BLaER1 (cell line): Measurements from ENCODE around the gene PTTG1IP.

Experiments used
- H3K27ac ChIP-seq: shearing (Covaris generic); formaldehyde crosslinking; 2 replicates; pipeline ENCODE4 v1.8.1; 2022
- H3K27me3 ChIP-seq: shearing (Covaris generic); formaldehyde crosslinking; 2 replicates; pipeline ENCODE4 v1.8.1; 2022
- H3K36me3 ChIP-seq: shearing (Covaris generic); formaldehyde crosslinking; 2 replicates; pipeline ENCODE4 v1.8.1; 2022
- H3K4me1 ChIP-seq: shearing (Covaris generic); formaldehyde crosslinking; 2 replicates; pipeline ENCODE4 v1.8.1; 2022
- H3K4me2 ChIP-seq: shearing (Covaris generic); formaldehyde crosslinking; 2 replicates; pipeline ENCODE4 v1.8.1; 2022
- H3K4me3 ChIP-seq: shearing (Covaris generic); formaldehyde crosslinking; 2 replicates; pipeline ENCODE4 v1.8.1; 2022
- H3K9ac ChIP-seq: shearing (Covaris generic); formaldehyde crosslinking; 2 replicates; pipeline ENCODE4 v1.8.1; 2022
- H3K9me3 ChIP-seq: shearing (Covaris generic); formaldehyde crosslinking; 2 replicates; pipeline ENCODE4 v1.8.1; 2022
- H4K20me1 ChIP-seq: shearing (Covaris generic); formaldehyde crosslinking; 2 replicates; pipeline ENCODE4 v1.8.1; 2022
- Cebpa-rat ChIP-seq: shearing (Covaris generic); IDR thresholded peaks from 2 replicates; pipeline ENCODE4 v1.8.1; 2022

Gene PTTG1IP

GRCh38 chr21:44897326-44898010 lies 24.0 kb upstream of the PTTG1IP start:
- H3K4me3 ChIP-seq: no peak overlapping the region
- H3K4me2 ChIP-seq: 0 out of 2 replicates have a peak overlapping the region, but pooled peaks have one; percentile 12
- no peak overlapping the region for H3K9ac ChIP-seq
- H3K9me3 ChIP-seq: no peaks in the 10 kb centered on the region
- H3K27ac ChIP-seq: no peak overlapping the region
- no peak for TF ChIP-seq Cebpa-rat
- H3K4me1 ChIP-seq: peaks cover 54% of the 10 kb centered on the region
- peaks cover 50% of the 10 kb centered on the region for H3K36me3 ChIP-seq
- H3K27me3 ChIP-seq: no peaks in the 10 kb centered on the region
- 0 out of 2 replicates have a peak, but pooled peaks cover 9% of the 10 kb centered on the region for H4K20me1 ChIP-seq

- peaks cover 62% of the 10 kb centered on the region for H3K4me1 ChIP-seq
- no peaks in the 10 kb centered on the region for H3K27me3 ChIP-seq
- H3K36me3 ChIP-seq: peaks cover 43% of the 10 kb centered on the region
- no peak overlapping the region for H3K27ac ChIP-seq
- H3K9ac ChIP-seq: no peak overlapping the region
- H3K4me2 ChIP-seq: no peak overlapping the region
- H3K9me3 ChIP-seq: no peaks in the 10 kb centered on the region
- no peak overlapping the region for H3K4me3 ChIP-seq
- no peak for TF ChIP-seq Cebpa-rat
- 0 out of 2 replicates have a peak, but pooled peaks cover 9% of the 10 kb centered on the region for H4K20me1 ChIP-seq
Measured at GRCh38 chr21:44896561-44897286, 23.2 kb upstream of the PTTG1IP start.

GRCh38 chr21:44895859-44896258 lies 22.4 kb upstream of the PTTG1IP start:
- peaks cover 64% of the 10 kb centered on the region for H3K4me1 ChIP-seq
- H3K27ac ChIP-seq: no peak overlapping the region
- no peak overlapping the region for H3K4me3 ChIP-seq
- no peak for TF ChIP-seq Cebpa-rat
- 0 out of 2 replicates have a peak, but pooled peaks cover 15% of the 10 kb centered on the region for H4K20me1 ChIP-seq
- H3K9me3 ChIP-seq: no peaks in the 10 kb centered on the region
- no peaks in the 10 kb centered on the region for H3K27me3 ChIP-seq
- H3K9ac ChIP-seq: no peak overlapping the region
- H3K4me2 ChIP-seq: no peak overlapping the region
- peaks cover 34% of the 10 kb centered on the region; the same call in 1 of the 2 replicates for H3K36me3 ChIP-seq

- Histone ChIP-seq H3K9ac (no peak overlapping the region), H3K36me3 (peaks cover 24% of the 10 kb centered on the region; the same call in 1 of the 2 replicates), H4K20me1 (0 out of 2 replicates have a peak, but pooled peaks cover 18% of the 10 kb centered on the region), H3K27me3 (no peaks in the 10 kb centered on the region), H3K9me3 (no peaks in the 10 kb centered on the region), H3K27ac (no peak overlapping the region), H3K4me1 (peaks cover 69% of the 10 kb centered on the region), H3K4me2 (peak overlapping the region; percentile 64), H3K4me3 (no peak overlapping the region)
- TF ChIP-seq Cebpa-rat: no peak
Measured at GRCh38 chr21:44894687-44895302, 21.3 kb upstream of the PTTG1IP start.

- H3K36me3 ChIP-seq: peaks cover 17% of the 10 kb centered on the region; the same call in 1 of the 2 replicates
Measured at GRCh38 chr21:44893948-44894656, 20.6 kb upstream of the PTTG1IP start.

GRCh38 chr21:44893278-44893556 lies 19.7 kb upstream of the PTTG1IP start:
- 0 out of 2 replicates have a peak, but pooled peaks cover 21% of the 10 kb centered on the region for H4K20me1 ChIP-seq
- H3K27me3 ChIP-seq: no peaks in the 10 kb centered on the region
- H3K4me1 ChIP-seq: peaks cover 83% of the 10 kb centered on the region
- H3K4me3 ChIP-seq: no peak overlapping the region
- H3K9me3 ChIP-seq: no peaks in the 10 kb centered on the region
- TF ChIP-seq Cebpa-rat: no peak
- H3K9ac ChIP-seq: no peak overlapping the region
- peaks cover 8% of the 10 kb centered on the region; the same call in 1 of the 2 replicates for H3K36me3 ChIP-seq
- H3K4me2 ChIP-seq: peak overlapping the region; percentile 40
- H3K27ac ChIP-seq: no peak overlapping the region

More at GRCh38 chr21:44893948-44894656, 20.6 kb upstream of the PTTG1IP start:
- TF ChIP-seq Cebpa-rat: no peak
- no peaks in the 10 kb centered on the region for H3K9me3 ChIP-seq
- H3K4me2 ChIP-seq: peak overlapping the region; percentile 64
- no peak overlapping the region for H3K27ac ChIP-seq
- H4K20me1 ChIP-seq: 0 out of 2 replicates have a peak, but pooled peaks cover 18% of the 10 kb centered on the region
- H3K4me3 ChIP-seq: no peak overlapping the region
- H3K4me1 ChIP-seq: peaks cover 76% of the 10 kb centered on the region
- no peak overlapping the region for H3K9ac ChIP-seq
- no peaks in the 10 kb centered on the region for H3K27me3 ChIP-seq

DNA sequence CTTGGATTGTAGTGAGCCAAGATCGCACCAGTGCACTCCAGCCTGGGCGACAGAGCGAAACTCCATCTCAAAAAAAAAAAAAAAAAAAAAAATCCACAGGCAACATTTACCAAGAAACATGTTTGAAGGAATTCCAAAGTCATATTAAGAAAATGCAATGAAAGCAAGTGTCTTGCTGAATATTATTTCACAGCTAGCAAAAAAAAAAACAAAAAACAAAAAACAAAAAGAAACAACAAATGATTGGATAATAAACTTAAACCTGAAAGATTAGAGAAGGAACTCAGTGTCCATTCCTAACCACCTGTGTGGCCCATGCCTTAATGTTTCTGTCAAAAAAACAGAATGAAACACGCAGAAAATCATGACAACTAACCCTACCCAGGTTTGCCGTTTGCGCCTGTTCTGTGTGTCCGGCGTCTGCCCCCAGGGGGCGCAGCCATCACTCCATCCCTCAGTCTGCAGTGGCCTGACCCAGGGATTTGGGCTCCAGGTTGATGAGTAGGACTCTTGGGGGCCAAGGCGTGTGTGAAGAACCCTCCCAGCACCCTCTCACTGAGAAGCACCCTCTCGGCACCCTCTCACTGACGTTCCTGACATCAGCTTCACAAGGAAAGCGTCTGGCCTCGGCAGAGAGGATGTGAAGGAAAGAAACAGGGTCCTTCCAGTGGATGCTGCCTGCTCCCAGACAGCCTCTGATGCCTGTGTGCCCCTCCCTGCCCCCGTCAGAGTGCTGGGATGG lies 19.2 kb upstream of the PTTG1IP start:
- TF ChIP-seq Cebpa-rat: no peak
- no peak overlapping the region for H3K4me3 ChIP-seq
- H3K36me3 ChIP-seq: peaks cover 3% of the 10 kb centered on the region; the same call in 1 of the 2 replicates
- H3K27ac ChIP-seq: no peak overlapping the region
- H3K9ac ChIP-seq: no peak overlapping the region
- no peaks in the 10 kb centered on the region for H3K9me3 ChIP-seq
- 0 out of 2 replicates have a peak, but pooled peaks cover 26% of the 10 kb centered on the region for H4K20me1 ChIP-seq
- no peaks in the 10 kb centered on the region for H3K27me3 ChIP-seq
- H3K4me1 ChIP-seq: peaks cover 83% of the 10 kb centered on the region
- peak overlapping the region; percentile 40 for H3K4me2 ChIP-seq

- no peaks in the 10 kb centered on the region; the same call in 1 of the 2 replicates for H3K36me3 ChIP-seq
Measured at GRCh38 chr21:44892095-44892494, 18.6 kb upstream of the PTTG1IP start.

More at GRCh38 chr21:44892095-44892494, 18.6 kb upstream of the PTTG1IP start:
- no peak overlapping the region for H3K27ac ChIP-seq
- no peak overlapping the region for H3K9ac ChIP-seq
- no peak for TF ChIP-seq Cebpa-rat
- H3K27me3 ChIP-seq: no peaks in the 10 kb centered on the region
- H3K4me2 ChIP-seq: peak overlapping the region; percentile 40
- H3K4me1 ChIP-seq: peaks cover 81% of the 10 kb centered on the region
- H3K4me3 ChIP-seq: no peak overlapping the region
- 0 out of 2 replicates have a peak, but pooled peaks cover 32% of the 10 kb centered on the region for H4K20me1 ChIP-seq
- no peaks in the 10 kb centered on the region for H3K9me3 ChIP-seq
